ENCODE measurements around the gene PIGW. TPM values are rescaled to one million over a fixed set of nuclear protein-coding genes. Genes with fewer than 3 reads are reported as not detected.

PIGW gene
- total and polyA plus RNA-seq, 2 donors (not counting 1 experiment from before 2014, with no cell fraction given), result 2.6 to 10.1 TPM

DNA sequence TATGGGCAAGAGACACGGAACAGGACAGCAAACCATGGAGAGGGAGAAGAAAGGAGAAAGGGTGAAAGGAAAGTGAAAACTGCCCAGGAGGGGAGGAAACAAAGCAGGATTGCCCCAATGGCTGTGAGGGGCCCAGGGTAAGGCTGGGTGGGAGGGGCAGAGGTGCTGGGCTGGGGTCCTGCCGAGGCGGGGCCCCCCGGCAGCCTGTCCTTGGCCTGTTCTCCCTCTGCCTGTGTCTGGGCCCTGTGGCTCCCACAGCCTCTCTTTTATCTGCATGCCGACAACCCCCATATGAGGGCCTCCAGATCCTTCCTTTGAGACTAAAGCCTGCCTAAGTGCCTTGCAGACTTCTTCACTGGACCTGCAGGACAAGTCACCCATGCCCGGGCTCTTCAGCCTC is 32.8 kb upstream of the PIGW start:
- TF ChIP-seq CTCF (conservative IDR thresholded peaks at IDR 0.05 in 1 of 2, IDR thresholded peaks at IDR 0.05 in 1 of 2; ENCODE audit: low read depth in 1 of 2, low read length in 2 of 2) (no peak), EZH2 (IDR thresholded peaks at IDR 0.05; ENCODE audit: low read length, missing control alignments) (no peak)
- no peak overlapping the region for H3K27ac ChIP-seq (ENCODE audit: insufficient read depth, low read length)
- H3K9me3 ChIP-seq (ENCODE audit: control insufficient read depth, insufficient read depth, low read depth, low read length), result no peaks in the 10 kb centered on the region
- no peaks in the 10 kb centered on the region for H3K79me2 ChIP-seq (ENCODE audit: control insufficient read depth, insufficient read depth, low read length)
- no peak for DNase-seq (ENCODE audit: low read depth in 2 of 2)
- H3K36me3 ChIP-seq (ENCODE audit: control insufficient read depth, insufficient read depth, low read length), result peaks cover 22% of the 10 kb centered on the region
- H3K4me1 ChIP-seq (ENCODE audit: control insufficient read depth, extremely low read depth, insufficient read depth, low read length), result no peaks in the 10 kb centered on the region
- H4K20me1 ChIP-seq (ENCODE audit: control insufficient read depth, extremely low read depth, insufficient read depth, low read length), result no peaks in the 10 kb centered on the region
- H3K27me3 ChIP-seq (ENCODE audit: control insufficient read depth, insufficient read depth, low read length), result no peaks in the 10 kb centered on the region
- no peak overlapping the region for H3K4me3 ChIP-seq (replicated peaks in 1 of 4; ENCODE audit: control extremely low read depth in 1 of 4, insufficient read depth in 1 of 4, low read depth in 3 of 4, low read length in 4 of 4)
- no peak overlapping the region for H3K4me2 ChIP-seq (ENCODE audit: extremely low read depth, insufficient read depth, low read length)
- no peak overlapping the region for H2AFZ ChIP-seq (ENCODE audit: low read length)
- no peak overlapping the region for H3K9ac ChIP-seq (ENCODE audit: insufficient read depth, low read length)

DNA sequence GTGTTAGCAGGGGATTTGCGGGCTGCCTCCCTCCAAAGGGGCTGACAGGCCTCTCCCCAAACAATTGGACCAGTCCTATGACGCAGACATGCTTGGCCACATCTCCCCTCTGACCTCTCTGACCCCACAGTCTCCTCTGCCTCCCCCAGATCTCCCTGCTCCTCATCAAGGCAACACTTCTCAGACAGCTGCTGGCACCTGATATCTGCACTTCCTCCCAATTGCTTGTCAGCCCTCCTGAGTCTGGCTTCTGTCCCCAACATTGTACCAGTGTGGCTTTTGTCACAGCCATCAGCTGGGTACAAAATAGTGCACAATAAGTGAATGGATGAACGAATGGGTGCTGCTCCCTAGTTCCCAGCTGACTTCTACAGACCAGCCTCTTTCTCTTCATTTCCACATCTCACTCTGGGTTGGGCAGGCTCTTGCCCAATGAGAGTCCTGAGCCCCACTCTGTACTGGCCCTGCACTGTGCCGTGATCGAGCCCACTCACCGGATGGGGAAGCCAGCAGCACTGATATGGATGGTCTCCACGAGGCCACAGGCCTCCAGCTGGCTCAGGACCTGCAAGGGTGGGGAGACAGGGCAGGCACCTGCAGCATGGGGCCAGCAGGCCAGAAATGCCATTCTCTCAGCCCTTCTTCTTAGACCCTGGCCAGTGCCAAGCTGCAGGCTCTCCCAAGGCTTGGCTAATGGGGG is 31.2 kb upstream of the PIGW start:
- TF ChIP-seq EZH2 (IDR thresholded peaks at IDR 0.05; ENCODE audit: low read length, missing control alignments) (no peak), CTCF (conservative IDR thresholded peaks at IDR 0.05 in 1 of 2, IDR thresholded peaks at IDR 0.05 in 1 of 2; ENCODE audit: low read depth in 1 of 2, low read length in 2 of 2) (no peak)
- Histone ChIP-seq H2AFZ (ENCODE audit: low read length) (no peak overlapping the region), H3K4me2 (ENCODE audit: extremely low read depth, insufficient read depth, low read length) (no peak overlapping the region), H3K27me3 (ENCODE audit: control insufficient read depth, insufficient read depth, low read length) (no peaks in the 10 kb centered on the region), H3K9me3 (ENCODE audit: control insufficient read depth, insufficient read depth, low read depth, low read length) (no peaks in the 10 kb centered on the region), H3K27ac (ENCODE audit: insufficient read depth, low read length) (no peak overlapping the region), H3K79me2 (ENCODE audit: control insufficient read depth, insufficient read depth, low read length) (no peaks in the 10 kb centered on the region), H3K36me3 (ENCODE audit: control insufficient read depth, insufficient read depth, low read length) (peaks cover 23% of the 10 kb centered on the region), H3K9ac (ENCODE audit: insufficient read depth, low read length) (no peak overlapping the region), H3K4me1 (ENCODE audit: control insufficient read depth, extremely low read depth, insufficient read depth, low read length) (no peaks in the 10 kb centered on the region), H4K20me1 (ENCODE audit: control insufficient read depth, extremely low read depth, insufficient read depth, low read length) (no peaks in the 10 kb centered on the region), H3K4me3 (replicated peaks in 1 of 4; ENCODE audit: control extremely low read depth in 1 of 4, insufficient read depth in 1 of 4, low read depth in 3 of 4, low read length in 4 of 4) (no peak overlapping the region)
- DNase-seq (ENCODE audit: low read depth in 2 of 2), result no peak

DNA sequence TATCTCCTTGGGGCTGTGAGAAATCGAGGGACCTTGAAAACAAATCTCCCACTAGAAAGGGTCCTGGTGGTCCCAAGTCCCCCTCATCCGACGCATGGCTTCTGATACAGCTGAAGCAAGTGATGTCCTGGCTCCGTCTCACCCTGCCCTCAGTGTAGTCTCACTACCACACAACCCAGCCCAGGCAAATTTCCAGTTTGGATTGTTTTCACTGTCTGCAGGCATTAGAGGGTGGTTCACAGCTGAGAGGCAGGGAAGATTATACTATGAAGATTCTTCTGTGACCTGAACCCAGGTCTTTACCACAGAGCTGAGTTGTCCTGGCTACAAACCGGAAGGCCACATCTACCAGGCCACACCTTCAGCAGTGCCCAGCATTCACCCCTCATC is 30.6 kb upstream of the PIGW start:
- Histone ChIP-seq H3K4me1 (ENCODE audit: control insufficient read depth, extremely low read depth, insufficient read depth, low read length) (no peaks in the 10 kb centered on the region), H3K27ac (ENCODE audit: insufficient read depth, low read length) (no peak overlapping the region), H3K9ac (ENCODE audit: insufficient read depth, low read length) (no peak overlapping the region), H3K9me3 (ENCODE audit: control insufficient read depth, insufficient read depth, low read depth, low read length) (no peaks in the 10 kb centered on the region), H4K20me1 (ENCODE audit: control insufficient read depth, extremely low read depth, insufficient read depth, low read length) (no peaks in the 10 kb centered on the region), H3K79me2 (ENCODE audit: control insufficient read depth, insufficient read depth, low read length) (no peaks in the 10 kb centered on the region), H2AFZ (ENCODE audit: low read length) (no peak overlapping the region), H3K36me3 (ENCODE audit: control insufficient read depth, insufficient read depth, low read length) (peaks cover 21% of the 10 kb centered on the region), H3K4me2 (ENCODE audit: extremely low read depth, insufficient read depth, low read length) (no peak overlapping the region), H3K4me3 (replicated peaks in 1 of 4; ENCODE audit: control extremely low read depth in 1 of 4, insufficient read depth in 1 of 4, low read depth in 3 of 4, low read length in 4 of 4) (no peak overlapping the region), H3K27me3 (ENCODE audit: control insufficient read depth, insufficient read depth, low read length) (no peaks in the 10 kb centered on the region)
- no peak for TF ChIP-seq EZH2 (IDR thresholded peaks at IDR 0.05; ENCODE audit: low read length, missing control alignments)
- TF ChIP-seq CTCF (conservative IDR thresholded peaks at IDR 0.05 in 1 of 2, IDR thresholded peaks at IDR 0.05 in 1 of 2; ENCODE audit: low read depth in 1 of 2, low read length in 2 of 2), result no peak
- no peak for DNase-seq (ENCODE audit: low read depth in 2 of 2)
